ENCODE measurements around the gene GIMAP2. TPM values are rescaled to one million over a fixed set of nuclear protein-coding genes. Genes with fewer than 3 reads are reported as not detected.
"Not testable (repeated sequence)": the region's sequence is repeated elsewhere in the genome, so short reads cannot be mapped to it uniquely, and the experiment has no call there.

GIMAP2 gene
- total and polyA plus RNA-seq, 2 of the 13 experiments (the other 11 are each of a cell fraction or from before 2014, with no cell fraction given), result 0.49 to 1.4 TPM

DNA sequence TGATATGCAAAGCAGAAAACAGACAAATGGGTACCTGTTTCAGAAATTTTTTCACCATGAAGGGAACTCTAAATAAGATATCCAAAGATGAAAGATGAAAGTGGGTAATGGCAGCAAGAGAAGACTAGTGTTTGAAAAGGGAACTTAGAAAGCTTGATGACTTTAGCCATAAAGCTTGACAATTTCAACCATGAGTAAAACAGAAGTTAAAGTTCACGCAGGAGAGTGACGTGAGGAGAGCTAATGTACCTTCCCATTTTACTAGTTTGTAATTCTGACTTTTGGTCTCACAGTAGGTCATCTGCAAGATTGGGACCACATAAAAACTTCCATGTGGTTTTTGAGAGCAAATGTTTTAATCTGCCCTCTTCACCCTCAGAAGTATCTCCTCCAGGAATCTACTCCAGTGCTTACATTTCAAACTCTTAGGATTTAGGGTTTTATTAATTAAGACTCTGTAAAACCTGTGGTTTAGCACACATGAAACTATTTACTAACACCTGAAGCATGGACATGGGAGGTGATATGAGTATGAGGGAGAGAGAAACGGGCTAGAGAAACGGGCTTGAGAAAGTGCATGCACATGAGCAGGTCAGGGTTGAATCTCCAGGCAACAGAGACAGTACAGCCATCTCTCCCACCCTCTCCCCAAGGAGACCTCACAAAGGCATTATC, 24.4 kb upstream of the GIMAP2 start (continued):
- TF ChIP-seq ZNF318 (CRISPR knock-in tag; IDR thresholded peaks at IDR 0.05) (no peak), PRDM10 (CRISPR knock-in tag; IDR thresholded peaks at IDR 0.05; ENCODE audit: low read depth) (no peak), ZNF557 (CRISPR knock-in tag; IDR thresholded peaks at IDR 0.05) (no peak)

- H3K4me3 ChIP-seq (replicated peaks in 1 of 3; ENCODE audit: insufficient read depth in 1 of 3, low read depth in 2 of 3, low read length in 3 of 3); ATAC-seq; in situ Hi-C loops (cut with HindIII; ENCODE audit: extremely low pct_ligation_motif_present, low pct_unique_long_range_greater_than_20kb); H3K27ac ChIP-seq (ENCODE audit: extremely low read length, insufficient read depth, low read length); H3K9me3 ChIP-seq (ENCODE audit: low read length); BruUV-seq (replicated peaks); POLR2A ChIA-PET; H3K27me3 ChIP-seq (ENCODE audit: control insufficient read depth in 1 of 2, insufficient read depth in 2 of 2, low read length in 2 of 2); CTCF ChIA-PET (ENCODE audit: low intra/inter-chr PET ratio, low total read pairs); H3K79me2 ChIP-seq (ENCODE audit: insufficient read depth, low read length); intact Hi-C loops (cut with micrococcal nuclease; ENCODE audit: unreplicated experiment); DNase-seq (ENCODE audit: low spot score); H4K20me1 ChIP-seq (ENCODE audit: insufficient read depth, low read length); H3K4me1 ChIP-seq (ENCODE audit: insufficient read depth, low read length); H3K9ac ChIP-seq (ENCODE audit: insufficient read depth, low read depth, low read length); FAIRE-seq; H3K36me3 ChIP-seq (replicated peaks in 1 of 2; ENCODE audit: control insufficient read depth in 1 of 2, insufficient read depth in 2 of 2, low read length in 2 of 2); H2AFZ ChIP-seq (ENCODE audit: low read length); H3K4me2 ChIP-seq (ENCODE audit: low read depth, low read length): not testable (repeated sequence)
Measured at GRCh38 chr7:150662821-150663220, 22.7 kb upstream of the GIMAP2 start.
